H9 (cell line): ENCODE measurements around the gene ITSN1. TPM values are rescaled to one million over a fixed set of nuclear protein-coding genes. Genes with fewer than 3 reads are reported as not detected.

ENCODE experiments used
- DNase-seq: peaks from one replicate; pipeline ENCODE4 v3.0.0-alpha.2; 2017
- H2AFZ ChIP-seq: one replicate; pipeline ENCODE4 v1.6.1; 2013; ENCODE audit warnings: mild to moderate bottlenecking, low read length, control low read depth, moderate library complexity
- H2AK5ac ChIP-seq: 2 replicates; pipeline ENCODE4 v1.6.1; 2013; ENCODE audit warnings: low read length, control low read depth, mixed read lengths; ENCODE audit not compliant: insufficient read length
- H2BK120ac ChIP-seq: one replicate; pipeline ENCODE4 v1.6.1; 2013; ENCODE audit warnings: low read depth, mild to moderate bottlenecking, low read length, control low read depth, inconsistent platforms; ENCODE audit not compliant: poor library complexity, severe bottlenecking
- H2BK12ac ChIP-seq: 2 replicates; pipeline ENCODE4 v1.6.1; 2013; ENCODE audit warnings: low read length, control low read depth, mixed read lengths, low read depth; ENCODE audit not compliant: insufficient read length
- H2BK15ac ChIP-seq: 2 replicates; pipeline ENCODE4 v1.6.1; 2013; ENCODE audit warnings: low read depth, low read length, control low read depth
- H2BK20ac ChIP-seq: one replicate; pipeline ENCODE4 v1.6.1; 2013; ENCODE audit warnings: low read depth, mild to moderate bottlenecking, low read length, control low read depth, inconsistent platforms; ENCODE audit not compliant: poor library complexity, severe bottlenecking
- H2BK5ac ChIP-seq: 2 replicates; pipeline ENCODE4 v1.6.1; 2013; ENCODE audit warnings: low read length, control low read depth, mixed read lengths; ENCODE audit not compliant: insufficient read length
- H3K14ac ChIP-seq: 2 replicates; pipeline ENCODE4 v1.6.1; 2013; ENCODE audit warnings: low read length, control low read depth; ENCODE audit not compliant: insufficient read depth
- H3K18ac ChIP-seq: 2 replicates; pipeline ENCODE4 v1.6.1; 2013; ENCODE audit warnings: low read depth, mild to moderate bottlenecking, mixed read lengths, low read length, control low read depth; ENCODE audit not compliant: insufficient read length
- H3K23ac ChIP-seq: 2 replicates; pipeline ENCODE4 v1.6.1; 2013; ENCODE audit warnings: low read length, control low read depth, mixed read lengths, low read depth; ENCODE audit not compliant: insufficient read length
- H3K23me2 ChIP-seq: 2 replicates; pipeline ENCODE4 v1.6.1; 2013; ENCODE audit warnings: low read depth, mild to moderate bottlenecking, mixed read lengths, low read length, control low read depth; ENCODE audit not compliant: insufficient read length, poor library complexity, severe bottlenecking
- H3K27ac ChIP-seq: 2 replicates; pipeline ENCODE4 v1.5.1; 2013; ENCODE audit warnings: low read length, control low read depth, mixed read lengths, low read depth; ENCODE audit not compliant: insufficient read length
- H3K27me3 ChIP-seq: 2 replicates; pipeline ENCODE4 v1.6.1; 2013; ENCODE audit warnings: low read length, control low read depth, inconsistent platforms; ENCODE audit not compliant: insufficient read depth
- H3K4ac ChIP-seq: 2 replicates; pipeline ENCODE4 v1.6.1; 2013; ENCODE audit warnings: low read depth, mild to moderate bottlenecking, control low read depth, inconsistent platforms, low read length, moderate library complexity
- H3K4me1 ChIP-seq: 2 replicates; pipeline ENCODE4 v1.6.1; 2013; ENCODE audit warnings: low read length, control low read depth, inconsistent platforms; ENCODE audit not compliant: insufficient read depth
- H3K4me2 ChIP-seq: 2 replicates; pipeline ENCODE4 v1.6.1; 2013; ENCODE audit warnings: low read length, control low read depth, mixed read lengths; ENCODE audit not compliant: insufficient read length, insufficient read depth
- H3K56ac ChIP-seq: 2 replicates; pipeline ENCODE4 v1.6.1; 2013; ENCODE audit warnings: low read depth, mild to moderate bottlenecking, mixed read lengths, low read length, control low read depth; ENCODE audit not compliant: insufficient read length
- H3K79me1 ChIP-seq: 2 replicates; pipeline ENCODE4 v1.6.1; 2013; ENCODE audit warnings: low read depth, mild to moderate bottlenecking, moderate library complexity, low read length, control low read depth, inconsistent platforms; ENCODE audit not compliant: insufficient read depth, poor library complexity, severe bottlenecking
- H3K79me2 ChIP-seq: 2 replicates; pipeline ENCODE4 v1.6.1; 2013; ENCODE audit warnings: low read length, control low read depth, inconsistent platforms; ENCODE audit not compliant: insufficient read depth
- H3K9ac ChIP-seq: 2 replicates; pipeline ENCODE4 v1.6.1; 2013; ENCODE audit warnings: low read length, control low read depth, mixed read lengths; ENCODE audit not compliant: insufficient read length; ENCODE audit errors: extremely low read depth
- H3K9me3 ChIP-seq: one replicate; pipeline ENCODE4 v1.6.1; 2013; ENCODE audit warnings: low read depth, low read length, inconsistent platforms; ENCODE audit not compliant: control insufficient read depth
- H3T11ph ChIP-seq: one replicate; pipeline ENCODE4 v1.6.1; 2013; ENCODE audit warnings: mild to moderate bottlenecking, low read length, control low read depth, inconsistent platforms
- H4K20me1 ChIP-seq: one replicate; pipeline ENCODE4 v1.6.1; 2013; ENCODE audit not compliant: control insufficient read depth, insufficient read length, insufficient read depth
- H4K5ac ChIP-seq: 2 replicates; pipeline ENCODE4 v1.6.1; 2013; ENCODE audit warnings: low read depth, mild to moderate bottlenecking, mixed read lengths, low read length, control low read depth; ENCODE audit not compliant: insufficient read length
- H4K8ac ChIP-seq: replicated peaks from 2 replicates; pipeline ENCODE4 v1.6.1; 2013; ENCODE audit warnings: low read length, control low read depth, mixed read lengths, low read depth; ENCODE audit not compliant: insufficient read length
- H4K91ac ChIP-seq: 2 replicates; pipeline ENCODE4 v1.6.1; 2013; ENCODE audit warnings: low read depth, mild to moderate bottlenecking, moderate library complexity, mixed read lengths, low read length, control low read depth; ENCODE audit not compliant: insufficient read length
- H3K27ac Mint-ChIP-seq, 3 experiments: 2 replicates in 2 of 3; 3 replicates in 1 of 3; pipeline ENCODE4 v1.8.0; 2020 to 2021; ENCODE audit warnings: mixed read lengths in 3 of 3, mild to moderate bottlenecking in 1 of 3, moderate library complexity in 1 of 3
- H3K27me3 Mint-ChIP-seq: 2 replicates; pipeline ENCODE4 v1.8.0; 2021; ENCODE audit warnings: low read depth, mild to moderate bottlenecking, moderate library complexity, mixed read lengths
- H3K36me3 Mint-ChIP-seq, 3 experiments: 2 replicates in 2 of 3; 3 replicates in 1 of 3; pipeline ENCODE4 v1.8.0; 2020 to 2021; ENCODE audit warnings: low read depth in 3 of 3, mixed read lengths in 3 of 3; ENCODE audit not compliant: insufficient read depth in 1 of 3
- H3K4me1 Mint-ChIP-seq, 2 experiments: 2 replicates each; pipeline ENCODE4 v1.8.0; 2020; ENCODE audit warnings: mixed read lengths in 2 of 2
- H3K4me3 Mint-ChIP-seq, 2 experiments: 2 replicates in 1 of 2; 3 replicates in 1 of 2; pipeline ENCODE4 v1.8.0; 2020 to 2021; ENCODE audit warnings: mild to moderate bottlenecking in 2 of 2, mixed read lengths in 2 of 2, moderate library complexity in 1 of 2
- H3K9me3 Mint-ChIP-seq, 2 experiments: 2 replicates in 1 of 2; 3 replicates in 1 of 2; pipeline ENCODE4 v1.8.0; 2020; ENCODE audit warnings: mild to moderate bottlenecking in 2 of 2, mixed read lengths in 2 of 2, moderate library complexity in 1 of 2
- WGBS: extraction: QIAGEN DNeasy Blood & Tissue Kit; methylation state at CpG from one replicate; pipeline ENCODE4 v1.1.7; 2013; ENCODE audit warnings: missing lambda C conversion rate, low lambda C conversion rate, mixed read lengths; ENCODE audit not compliant: insufficient read length; ENCODE audit errors: extremely low coverage; 5-methylcytosine and 5-hydroxymethylcytosine counted together
- total RNA-seq: library from RNA; stranded (reverse); gene quantifications from 2 replicates; pipeline ENCODE4 v1.2.1, GENCODE V29; 2021
- TF ChIP-seq, protein P1 (sequence below): fragments of 200-600 bp; sonication (generic); conservative IDR thresholded peaks from 3 replicates; pipeline ENCODE4 v1.8.0; 2021; ENCODE audit warnings: antibody characterized with exemption, mild to moderate bottlenecking

ITSN1 gene
- total RNA-seq, 1 experiment from 2014 or later: 94.2 TPM

- no peaks in the 10 kb centered on the region for H3K9me3 ChIP-seq
- DNase-seq: peak; percentile 88
- H3K56ac ChIP-seq: no peak overlapping the region
- H3K27me3 ChIP-seq: no peaks in the 10 kb centered on the region
- H3K27ac ChIP-seq: no peak overlapping the region
- Mint-ChIP-seq H3K9me3 (no peaks in the 10 kb centered on the region), H3K4me3 (no peak overlapping the region), H3K27ac (peak overlapping the region in 1 of 3 experiments; percentile 74; a peak in 1 of 7 replicates), H3K36me3 (peaks cover 19 to 45% (median 39%) of the 10 kb centered on the region in 3 experiments; a peak in 6 of 7 replicates), H3K4me1 (peaks cover 4 to 6% of the 10 kb centered on the region in 2 experiments; a peak in 3 of 4 replicates), H3K27me3 (no peaks in the 10 kb centered on the region)
- no peak overlapping the region for H2BK20ac ChIP-seq
- no peak overlapping the region for H3T11ph ChIP-seq
- no peak overlapping the region for H3K14ac ChIP-seq
- no peak overlapping the region for H4K91ac ChIP-seq
- H3K79me2 ChIP-seq: no peaks in the 10 kb centered on the region
- H2BK12ac ChIP-seq: no peak overlapping the region
- H4K20me1 ChIP-seq: no peaks in the 10 kb centered on the region
- no peak overlapping the region for H3K18ac ChIP-seq
- no peaks in the 10 kb centered on the region for H3K23me2 ChIP-seq
- H2BK120ac ChIP-seq: no peak overlapping the region
- H2BK15ac ChIP-seq: no peak overlapping the region
- H3K4me2 ChIP-seq: no peak overlapping the region
- H3K9ac ChIP-seq: no peak overlapping the region
- no peak overlapping the region for H3K23ac ChIP-seq
- no peak overlapping the region for H2AK5ac ChIP-seq
- no CpG with 5 or more reads among the region's 13 CpGs for WGBS
- no peak overlapping the region for H2AFZ ChIP-seq
- no peak overlapping the region for H4K8ac ChIP-seq
- H3K79me1 ChIP-seq: no peaks in the 10 kb centered on the region
- H4K5ac ChIP-seq: no peak overlapping the region
- H2BK5ac ChIP-seq: no peak overlapping the region
- no peaks in the 10 kb centered on the region for H3K4me1 ChIP-seq
- no peak overlapping the region for H3K4ac ChIP-seq
- TF ChIP-seq, protein P1, sequence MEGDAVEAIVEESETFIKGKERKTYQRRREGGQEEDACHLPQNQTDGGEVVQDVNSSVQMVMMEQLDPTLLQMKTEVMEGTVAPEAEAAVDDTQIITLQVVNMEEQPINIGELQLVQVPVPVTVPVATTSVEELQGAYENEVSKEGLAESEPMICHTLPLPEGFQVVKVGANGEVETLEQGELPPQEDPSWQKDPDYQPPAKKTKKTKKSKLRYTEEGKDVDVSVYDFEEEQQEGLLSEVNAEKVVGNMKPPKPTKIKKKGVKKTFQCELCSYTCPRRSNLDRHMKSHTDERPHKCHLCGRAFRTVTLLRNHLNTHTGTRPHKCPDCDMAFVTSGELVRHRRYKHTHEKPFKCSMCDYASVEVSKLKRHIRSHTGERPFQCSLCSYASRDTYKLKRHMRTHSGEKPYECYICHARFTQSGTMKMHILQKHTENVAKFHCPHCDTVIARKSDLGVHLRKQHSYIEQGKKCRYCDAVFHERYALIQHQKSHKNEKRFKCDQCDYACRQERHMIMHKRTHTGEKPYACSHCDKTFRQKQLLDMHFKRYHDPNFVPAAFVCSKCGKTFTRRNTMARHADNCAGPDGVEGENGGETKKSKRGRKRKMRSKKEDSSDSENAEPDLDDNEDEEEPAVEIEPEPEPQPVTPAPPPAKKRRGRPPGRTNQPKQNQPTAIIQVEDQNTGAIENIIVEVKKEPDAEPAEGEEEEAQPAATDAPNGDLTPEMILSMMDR: peak; percentile 82
Observed at GRCh38 chr21:33901412-33902288, 259.3 kb downstream of the ITSN1 start.
